Ovary (tissue), 9 donors: ENCODE results near the gene CBX8. TPM values are rescaled to one million over a fixed set of nuclear protein-coding genes. Genes with fewer than 3 reads are reported as not detected.
A peak's percentile ranks its signal among the peaks of the same experiment; 100 is the strongest.
"Not testable (repeated sequence)": the region's sequence is repeated elsewhere in the genome, so short reads cannot be mapped to it uniquely, and the experiment has no call there.

ENCODE experiments used
- DNase-seq, 5 donors: peaks; one replicate each; pipeline ENCODE4 v3.0.0-alpha.2; 2019 to 2020
- H3K27ac ChIP-seq, 2 donors: fragments of 200-600 bp; one replicate each; pipeline versions ENCODE4 v1.5.1 to v1.8.0; 2019 to 2022
- H3K27me3 ChIP-seq: fragments of 200-600 bp; one replicate; pipeline ENCODE4 v1.8.0; 2022
- H3K36me3 ChIP-seq: fragments of 200-600 bp; sonication (generic); one replicate; pipeline ENCODE4 v1.5.1; 2019
- H3K4me1 ChIP-seq: one replicate; pipeline ENCODE4 v1.8.1; 2013; ENCODE audit warnings: mild to moderate bottlenecking, moderate library complexity; ENCODE audit not compliant: insufficient read depth
- H3K4me3 ChIP-seq: fragments of 200-600 bp; sonication (generic); one replicate; pipeline ENCODE4 v1.5.1; 2017
- H3K9me3 ChIP-seq, 2 donors: fragments of 200-600 bp in 1 of 2; sonication (generic) in 1 of 2; one replicate each; pipeline versions ENCODE4 v1.5.1 to v1.8.1; 2013 to 2019; ENCODE audit warnings: mild to moderate bottlenecking in 1 of 2, moderate library complexity in 1 of 2
- EP300 ChIP-seq: sonication (generic); formaldehyde crosslinking; IDR thresholded peaks from one replicate; pipeline ENCODE4 v1.6.1; 2017; ENCODE audit warnings: antibody characterized with exemption
- POLR2A ChIP-seq: fragments of 450-650 bp; IDR thresholded peaks from one replicate; pipeline ENCODE4 v1.6.1; 2017; ENCODE audit warnings: antibody characterized with exemption, mild to moderate bottlenecking, moderate library complexity
- WGBS, 3 donors: extraction: QIAGEN DNeasy Blood & Tissue Kit in 1 of 3; methylation state at CpG; one replicate each; pipeline versions ENCODE4 v1.1.5 to v1.1.7; 2013 to 2017; 5-methylcytosine and 5-hydroxymethylcytosine counted together
- intact Hi-C, 4 donors: fragments of 100-400 bp; cut with DNase I; formaldehyde crosslinking; loops; one replicate each; pipeline versions ENCODE4 v1.11.0 to v1.15.1; 2022 to 2023
- polyA plus RNA-seq, 2 donors: library from polyadenylated mRNA; stranded (reverse); fragments of 200-250 nt in 1 of 2; fragments of 350-450 nt in 1 of 2; fragmentation: Illumina TruSeq in 1 of 2; extraction: RNeasy Lipid Tissue Mini Kit (QIAGEN cat#74804) in 1 of 2; gene quantifications; one replicate each; pipeline ENCODE4 v1.2.3, GENCODE V29; 2013 to 2014
- total RNA-seq, 7 donors: library from RNA; depleted of rRNA in 2 of 7; stranded (reverse); fragments of >200 nt in 2 of 7; fragmentation: NEBNext Ultra II Directional in 3 of 7; extraction: Animal tissue kit (Norgen Biotek cat#: 25700) in 3 of 7; gene quantifications; one replicate each; pipeline versions ENCODE4 v1.1.0 to v1.2.4, GENCODE V29; 2016 to 2023
- TF ChIP-seq, protein P1 (sequence below), 3 donors: fragments of 450-650 bp in 2 of 3; fragments of 200-600 bp in 1 of 3; IDR thresholded peaks; one replicate each; pipeline versions ENCODE4 v1.5.1 to v1.8.0; 2016 to 2022; ENCODE audit warnings: antibody characterized with exemption in 3 of 3, mild to moderate bottlenecking in 1 of 3
- donor health status: DM: no; HTN: no; CAD: no; lungs with moderate emphysema.
- donor health status: DM: no; HTN: no; CAD: no.
- donor health status: Bipolar disorder and iron deficiency.
- donor health status: DM: yes; HTN: yes; CAD: no.
- donor health status: DM: no; HTN: no; CAD: no.
- donor health status: DM: yes; HTN: yes; CAD: no.

CBX8 gene
- total and polyA plus RNA-seq, 9 donors, result 0.60 to 7.0 (median 3.2) TPM

- Histone ChIP-seq H3K4me3 (peak overlapping the region; percentile 55), H3K27ac (peak overlapping the region; percentile 40 to 75), H3K36me3 (no peaks in the 10 kb centered on the region), H3K27me3 (no peaks in the 10 kb centered on the region), H3K9me3 (no peaks in the 10 kb centered on the region), H3K4me1 (no peaks in the 10 kb centered on the region)
- WGBS, 3 donors, result 3 to 4% (median 3%) methylated on average over 49 to 51 of the region's 51 CpGs
- TF ChIP-seq EP300, result no peak
- TF ChIP-seq, protein P1, sequence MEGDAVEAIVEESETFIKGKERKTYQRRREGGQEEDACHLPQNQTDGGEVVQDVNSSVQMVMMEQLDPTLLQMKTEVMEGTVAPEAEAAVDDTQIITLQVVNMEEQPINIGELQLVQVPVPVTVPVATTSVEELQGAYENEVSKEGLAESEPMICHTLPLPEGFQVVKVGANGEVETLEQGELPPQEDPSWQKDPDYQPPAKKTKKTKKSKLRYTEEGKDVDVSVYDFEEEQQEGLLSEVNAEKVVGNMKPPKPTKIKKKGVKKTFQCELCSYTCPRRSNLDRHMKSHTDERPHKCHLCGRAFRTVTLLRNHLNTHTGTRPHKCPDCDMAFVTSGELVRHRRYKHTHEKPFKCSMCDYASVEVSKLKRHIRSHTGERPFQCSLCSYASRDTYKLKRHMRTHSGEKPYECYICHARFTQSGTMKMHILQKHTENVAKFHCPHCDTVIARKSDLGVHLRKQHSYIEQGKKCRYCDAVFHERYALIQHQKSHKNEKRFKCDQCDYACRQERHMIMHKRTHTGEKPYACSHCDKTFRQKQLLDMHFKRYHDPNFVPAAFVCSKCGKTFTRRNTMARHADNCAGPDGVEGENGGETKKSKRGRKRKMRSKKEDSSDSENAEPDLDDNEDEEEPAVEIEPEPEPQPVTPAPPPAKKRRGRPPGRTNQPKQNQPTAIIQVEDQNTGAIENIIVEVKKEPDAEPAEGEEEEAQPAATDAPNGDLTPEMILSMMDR (IDR thresholded peaks at IDR 0.05), result peak in 1 of 3 donors; percentile 32
- intact Hi-C loops, result no loop called here
- peak; percentile 77 to 85 (median 82) for DNase-seq
Measured at GRCh38 chr17:79777120-79777893, 19.6 kb downstream of the CBX8 start.

GRCh38 chr17:79776376-79777119 lies 20.3 kb downstream of the CBX8 start:
- no peak overlapping the region for H3K4me3 ChIP-seq
- 51 to 55% (median 52%) methylated on average over 11 of the region's 11 CpGs for WGBS, 3 donors

GRCh38 chr17:79775632-79776031 lies 21.2 kb downstream of the CBX8 start:
- Histone ChIP-seq H3K4me1 (no peaks in the 10 kb centered on the region), H3K36me3 (no peaks in the 10 kb centered on the region), H3K4me3 (no peak overlapping the region), H3K9me3 (no peaks in the 10 kb centered on the region), H3K27me3 (no peaks in the 10 kb centered on the region), H3K27ac (no peak overlapping the region)
- intact Hi-C loops, result no loop called here
- WGBS, 3 donors, result 74 to 81% (median 75%) methylated on average over 6 of the region's 6 CpGs
- peak in 1 of 5 donors; percentile 20 for DNase-seq
- no peak for TF ChIP-seq EP300
- TF ChIP-seq, protein P1 (IDR thresholded peaks at IDR 0.05), result no peak
- no peak for TF ChIP-seq POLR2A

More at GRCh38 chr17:79776376-79777119, 20.3 kb downstream of the CBX8 start:
- Histone ChIP-seq H3K36me3 (no peaks in the 10 kb centered on the region), H3K27ac (peak overlapping the region in 1 of 2 donors; percentile 40), H3K27me3 (no peaks in the 10 kb centered on the region), H3K9me3 (no peaks in the 10 kb centered on the region), H3K4me1 (no peaks in the 10 kb centered on the region)
- TF ChIP-seq, protein P1 (IDR thresholded peaks at IDR 0.05), result no peak
- no peak for TF ChIP-seq EP300
- no peak for TF ChIP-seq POLR2A
- DNase-seq, result peak in 1 of 5 donors; percentile 21
- intact Hi-C loops, result no loop called here

GRCh38 chr17:79774561-79774975 lies 22.3 kb downstream of the CBX8 start:
- TF ChIP-seq, protein P1 (IDR thresholded peaks at IDR 0.05), result no peak
- TF ChIP-seq POLR2A (no peak), EP300 (no peak)
- 76 to 85% (median 79%) methylated on average over 8 of the region's 8 CpGs for WGBS, 3 donors
- intact Hi-C loops, result no loop called here
- H3K36me3 ChIP-seq, result no peaks in the 10 kb centered on the region
- H3K4me1 ChIP-seq, result no peaks in the 10 kb centered on the region
- DNase-seq, result peak in 1 of 5 donors; percentile 27
- H3K27ac ChIP-seq, result no peak overlapping the region
- H3K4me3 ChIP-seq, result no peak overlapping the region
- no peaks in the 10 kb centered on the region for H3K27me3 ChIP-seq
- no peaks in the 10 kb centered on the region for H3K9me3 ChIP-seq

DNA sequence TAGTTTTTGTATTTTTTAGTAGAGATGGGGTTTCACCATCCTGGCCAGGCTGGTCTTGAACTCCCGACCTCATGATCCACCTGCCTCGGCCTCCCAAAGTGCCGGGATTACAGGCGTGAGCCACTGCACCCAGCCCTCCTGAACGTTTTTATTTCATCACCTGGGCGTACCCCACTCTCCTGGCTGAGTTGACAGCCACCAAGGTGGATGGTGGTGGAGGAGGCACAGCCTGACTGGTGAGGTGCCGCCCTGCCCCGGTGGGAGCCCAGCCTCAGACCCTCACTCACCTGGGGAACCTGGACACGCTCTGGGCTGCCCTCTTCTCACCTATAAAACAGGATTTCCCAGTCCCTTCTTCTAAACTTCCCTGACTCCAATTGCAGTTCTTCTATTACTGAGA lies 24.2 kb downstream of the CBX8 start:
- H3K4me3 ChIP-seq, H3K9me3 ChIP-seq, H3K27me3 ChIP-seq, H3K36me3 ChIP-seq, intact Hi-C loops, H3K4me1 ChIP-seq, H3K27ac ChIP-seq: not testable (repeated sequence)
- WGBS, 3 donors, result 71 to 80% (median 78%) methylated on average over 9 of the region's 9 CpGs
- peak in 1 of 5 donors; percentile 11 for DNase-seq
